Stomach (tissue), 4 donors: ENCODE data around the gene EEF2K.

ENCODE experiments used
- CTCF ChIP-seq, 7 experiments: fragments of 450-650 bp in 4 of 7; fragments of 200-600 bp in 3 of 7; sonication (generic) in 3 of 7; IDR thresholded peaks; one replicate each; pipeline ENCODE4 v1.5.1; 2016 to 2019; ENCODE audit warnings: antibody characterized with exemption in 7 of 7, control low read depth in 2 of 7, mild to moderate bottlenecking in 1 of 7
- EP300 ChIP-seq: sonication (generic); formaldehyde crosslinking; IDR thresholded peaks from one replicate; pipeline ENCODE4 v1.6.1; 2017; ENCODE audit warnings: antibody characterized with exemption
- POLR2A ChIP-seq, 4 donors: fragments of 450-650 bp; IDR thresholded peaks; one replicate each; pipeline ENCODE4 v1.6.1; 2016; ENCODE audit warnings: antibody characterized with exemption in 4 of 4, control low read depth in 2 of 4, mild to moderate bottlenecking in 1 of 4, moderate library complexity in 1 of 4
- POLR2AphosphoS5 ChIP-seq, 3 donors: sonication (generic); formaldehyde crosslinking; IDR thresholded peaks; one replicate each; pipeline ENCODE4 v1.6.1; 2016; ENCODE audit warnings: antibody characterized with exemption in 3 of 3

- TF ChIP-seq CTCF (IDR thresholded peaks at IDR 0.05) (peak in 5 of 7 experiments; percentile 76 to 88 (median 82)), POLR2A (IDR thresholded peaks at IDR 0.05) (no peak), POLR2AphosphoS5 (IDR thresholded peaks at IDR 0.05) (peak; percentile 43 to 86 (median 54)), EP300 (no peak)
Observed at GRCh38 chr16:22195695-22196558, 10.2 kb upstream of the EEF2K start.
